Ishikawa (cell line): ENCODE measurements around the gene HOXA7.

Source experiments
- CREB1 ChIP-seq: IDR thresholded peaks from 2 replicates; pipeline ENCODE4 v1.6.1; 2012; ENCODE audit warnings: low read depth
- EGR1 ChIP-seq: IDR thresholded peaks from 2 replicates; pipeline ENCODE4 v1.6.1; 2012
- EP300 ChIP-seq: IDR thresholded peaks from 2 replicates; pipeline ENCODE4 v1.6.1; 2012; ENCODE audit warnings: borderline replicate concordance
- NFIC ChIP-seq: IDR thresholded peaks from 2 replicates; pipeline ENCODE4 v1.6.1; 2012
- TAF1 ChIP-seq: IDR thresholded peaks from 2 replicates; pipeline ENCODE4 v1.6.1; 2012; ENCODE audit warnings: low read depth, mild to moderate bottlenecking
- TEAD4 ChIP-seq: IDR thresholded peaks from 2 replicates; pipeline ENCODE4 v1.6.1; 2012
- YY1 ChIP-seq: IDR thresholded peaks from 2 replicates; pipeline ENCODE4 v1.6.1; 2012; ENCODE audit warnings: low read depth
- TF ChIP-seq, protein P1 (sequence below): IDR thresholded peaks from 2 replicates; pipeline ENCODE4 v1.6.1; 2012

DNA sequence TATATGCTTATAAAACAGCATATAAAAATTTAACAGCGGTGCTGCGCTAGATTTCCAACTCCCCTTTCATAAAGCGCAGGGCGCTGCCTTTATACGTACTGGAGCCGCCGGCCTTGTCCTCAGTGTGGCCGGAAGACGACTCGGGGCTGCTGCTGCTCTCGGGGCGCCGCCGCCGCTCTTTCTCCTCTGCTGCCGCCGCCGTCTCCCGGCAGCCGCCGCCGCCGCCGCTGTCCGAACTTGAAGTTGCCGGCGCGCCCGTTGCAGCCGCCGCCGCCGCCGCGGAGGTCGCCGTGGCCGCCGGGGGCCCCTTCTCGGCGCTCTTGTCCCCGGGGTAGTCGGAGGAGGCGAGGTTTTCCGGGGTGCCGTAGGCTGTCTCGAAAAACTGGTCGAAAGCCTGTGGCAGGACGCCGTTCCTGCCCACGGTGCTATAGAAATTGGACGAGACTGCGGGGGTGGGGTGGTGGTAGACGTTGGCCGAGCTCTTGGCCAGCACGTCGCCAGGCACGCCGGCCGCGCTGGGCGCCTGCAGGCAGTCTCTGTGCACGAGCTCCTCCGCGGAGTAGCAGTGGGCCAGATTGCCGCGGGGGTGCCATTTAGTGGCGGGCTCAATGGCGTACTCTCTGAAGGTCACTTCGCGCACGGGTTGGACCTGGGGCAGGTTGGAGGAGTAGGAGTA is 28.0 kb upstream of the HOXA7 start:
- TF ChIP-seq YY1 (0 out of 2 replicates have a peak, but pooled peaks have one; percentile 22), EP300 (no peak; the same call in 1 of the 2 replicates), TAF1 (peak; percentile 40; the same call in 1 of the 2 replicates), NFIC (no peak; the same call in 1 of the 2 replicates), EGR1 (peak; percentile 50; the same call in 1 of the 2 replicates), TEAD4 (no peak), CREB1 (no peak)
- TF ChIP-seq, protein P1, sequence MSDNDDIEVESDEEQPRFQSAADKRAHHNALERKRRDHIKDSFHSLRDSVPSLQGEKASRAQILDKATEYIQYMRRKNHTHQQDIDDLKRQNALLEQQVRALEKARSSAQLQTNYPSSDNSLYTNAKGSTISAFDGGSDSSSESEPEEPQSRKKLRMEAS: peak; percentile 48
